WTC11 (cell line): ENCODE results near the gene CAPN7. TPM values are rescaled to one million over a fixed set of nuclear protein-coding genes. Genes with fewer than 3 reads are reported as not detected.

Experiments used
- ATAC-seq: fragments of 200-7000 bp; cut with Tn5 transposase; 2 replicates; pipeline ENCODE4 v1.10.0; 2021; ENCODE audit warnings: mild to moderate bottlenecking, moderate library complexity
- CTCF ChIA-PET: fragments of 300-600 bp; sonication (Branson Sonifier 250); formaldehyde crosslinking; loops from one replicate; lab custom pipeline; 2021; ENCODE audit warnings: antibody characterized with exemption; lab: Charles Lee
- POLR2A ChIA-PET: fragments of 350-600 bp; sonication (Branson Sonifier 250); formaldehyde crosslinking; loops from one replicate; lab custom pipeline; 2021; ENCODE audit warnings: antibody characterized with exemption; lab: Charles Lee
- DNase-seq: peaks from one replicate; pipeline ENCODE4 v3.0.0; 2021; ENCODE audit warnings: low spot score
- H3K27ac Mint-ChIP-seq: 2 replicates; pipeline ENCODE4 v1.8.0; 2021; ENCODE audit warnings: mixed read lengths
- H3K27me3 Mint-ChIP-seq: 2 replicates; pipeline ENCODE4 v1.8.0; 2021; ENCODE audit warnings: low read depth, mild to moderate bottlenecking, moderate library complexity, mixed read lengths
- H3K36me3 Mint-ChIP-seq: 2 replicates; pipeline ENCODE4 v1.8.0; 2021; ENCODE audit warnings: mixed read lengths
- H3K4me1 Mint-ChIP-seq: 2 replicates; pipeline ENCODE4 v1.8.0; 2022; ENCODE audit warnings: mixed read lengths
- H3K4me3 Mint-ChIP-seq: 2 replicates; pipeline ENCODE4 v1.8.0; 2021; ENCODE audit warnings: mild to moderate bottlenecking, moderate library complexity, mixed read lengths
- H3K9me3 Mint-ChIP-seq: 2 replicates; pipeline ENCODE4 v1.8.0; 2021; ENCODE audit warnings: mixed read lengths
- ATF1 ChIP-seq: sonication (generic); formaldehyde crosslinking; IDR thresholded peaks from 2 replicates; pipeline ENCODE4 v1.8.1; 2023; ENCODE audit warnings: mild to moderate bottlenecking, moderate library complexity, missing genetic modification reagents
- CREM ChIP-seq: sonication (generic); formaldehyde crosslinking; IDR thresholded peaks from 2 replicates; pipeline ENCODE4 v1.8.1; 2022; ENCODE audit warnings: mild to moderate bottlenecking, missing genetic modification reagents, moderate library complexity
- E2F4 ChIP-seq: sonication (generic); formaldehyde crosslinking; IDR thresholded peaks from 2 replicates; pipeline ENCODE4 v1.8.1; 2022; ENCODE audit warnings: low read depth, mild to moderate bottlenecking, moderate library complexity, missing genetic modification reagents, borderline replicate concordance
- FOXP1 ChIP-seq: sonication (generic); formaldehyde crosslinking; IDR thresholded peaks from 2 replicates; pipeline ENCODE4 v1.8.0; 2022; ENCODE audit warnings: missing genetic modification reagents, mild to moderate bottlenecking, moderate library complexity, borderline replicate concordance
- FOXP4 ChIP-seq: sonication (generic); formaldehyde crosslinking; IDR thresholded peaks from 2 replicates; pipeline ENCODE4 v1.8.0; 2022; ENCODE audit warnings: mild to moderate bottlenecking, missing genetic modification reagents
- IRF2 ChIP-seq: sonication (generic); formaldehyde crosslinking; IDR thresholded peaks from 2 replicates; pipeline ENCODE4 v1.8.0; 2022; ENCODE audit warnings: low read depth, missing genetic modification reagents, borderline replicate concordance
- JUN ChIP-seq: sonication (generic); formaldehyde crosslinking; IDR thresholded peaks from 2 replicates; pipeline ENCODE4 v1.8.0; 2023; ENCODE audit warnings: mild to moderate bottlenecking, missing genetic modification reagents
- NR3C1 ChIP-seq: sonication (generic); formaldehyde crosslinking; conservative IDR thresholded peaks from 2 replicates; pipeline ENCODE4 v1.8.1; 2023; ENCODE audit warnings: low read depth, mild to moderate bottlenecking, missing genetic modification reagents
- PRDM15 ChIP-seq: sonication (generic); formaldehyde crosslinking; IDR thresholded peaks from 2 replicates; pipeline ENCODE4 v1.8.0; 2022; ENCODE audit warnings: missing genetic modification reagents
- PREB ChIP-seq: sonication (generic); formaldehyde crosslinking; IDR thresholded peaks from 2 replicates; pipeline ENCODE4 v1.8.1; 2022; ENCODE audit warnings: mild to moderate bottlenecking, missing genetic modification reagents, moderate library complexity, borderline replicate concordance
- PRRX2 ChIP-seq: fragments of 250-450 bp; sonication (Bioruptor Pico); IDR thresholded peaks from 2 replicates; pipeline ENCODE4 v1.8.0; 2021; ENCODE audit warnings: mild to moderate bottlenecking
- STAT6 ChIP-seq: sonication (generic); formaldehyde crosslinking; conservative IDR thresholded peaks from 2 replicates; pipeline ENCODE4 v1.8.1; 2023; ENCODE audit warnings: mild to moderate bottlenecking, low read depth, missing genetic modification reagents, moderate library complexity
- USF2 ChIP-seq: sonication (generic); formaldehyde crosslinking; IDR thresholded peaks from 2 replicates; pipeline ENCODE4 v1.8.1; 2023; ENCODE audit warnings: mild to moderate bottlenecking, missing genetic modification reagents, moderate library complexity
- ZNF121 ChIP-seq: sonication (generic); formaldehyde crosslinking; IDR thresholded peaks from 2 replicates; pipeline ENCODE4 v1.8.0; 2023; ENCODE audit warnings: missing genetic modification reagents
- ZNF425 ChIP-seq: fragments of 250-450 bp; sonication (Bioruptor Pico); conservative IDR thresholded peaks from 2 replicates; pipeline ENCODE4 v1.9.0; 2021; ENCODE audit warnings: mild to moderate bottlenecking
- ZNF532 ChIP-seq: fragments of 250-450 bp; sonication (Bioruptor Pico); IDR thresholded peaks from 2 replicates; pipeline ENCODE4 v1.9.0; 2021; ENCODE audit warnings: mild to moderate bottlenecking, borderline replicate concordance
- total RNA-seq: library from RNA; stranded (reverse); gene quantifications from 3 replicates; pipeline ENCODE4 v1.2.3, GENCODE V29; 2021

Gene CAPN7
- total RNA-seq, 1 experiment from 2014 or later, result 16.8 TPM

GRCh38 chr3:15253023-15253697 lies 47.1 kb downstream of the CAPN7 start (continued):
- TF ChIP-seq STAT6 (CRISPR knock-in tag) (no peak), FOXP1 (CRISPR knock-in tag) (no peak), IRF2 (CRISPR knock-in tag) (no peak), USF2 (CRISPR knock-in tag) (no peak), PRDM15 (CRISPR knock-in tag) (no peak), NR3C1 (no peak), E2F4 (CRISPR knock-in tag) (no peak)

- peaks cover 24% of the 10 kb centered on the region for H3K36me3 Mint-ChIP-seq
- H3K27me3 Mint-ChIP-seq, result no peaks in the 10 kb centered on the region
- no peak overlapping the region for H3K4me3 Mint-ChIP-seq
- H3K9me3 Mint-ChIP-seq, result no peaks in the 10 kb centered on the region
- H3K4me1 Mint-ChIP-seq, result no peaks in the 10 kb centered on the region
- no peak overlapping the region for H3K27ac Mint-ChIP-seq
- CTCF ChIA-PET, result interaction anchor here (1.1 to 1.6 kb wide), 2 partner anchors 12 to 150 kb away, joined by 3 to 8 read pairs; no protein-coding TSS in a partner anchor
- ATAC-seq (no peak), DNase-seq (no peak)
- POLR2A ChIA-PET, result no interaction called here
- no peak for TF ChIP-seq FOXP4 (CRISPR knock-in tag)
- TF ChIP-seq ATF1 (CRISPR knock-in tag), result no peak
- TF ChIP-seq ZNF121, result no peak
- TF ChIP-seq FOXP1 (CRISPR knock-in tag), result no peak
- TF ChIP-seq PRRX2 (CRISPR knock-in tag), result no peak
- TF ChIP-seq ZNF532 (CRISPR knock-in tag), result no peak
- no peak for TF ChIP-seq JUN
- TF ChIP-seq PREB (CRISPR knock-in tag), result no peak
- no peak for TF ChIP-seq CREM (CRISPR knock-in tag)
- no peak for TF ChIP-seq ZNF425 (CRISPR knock-in tag)
Observed at GRCh38 chr3:15255215-15255614, 49.2 kb downstream of the CAPN7 start.
